Measurements from ENCODE around the gene REPS1. TPM values are rescaled to one million over a fixed set of nuclear protein-coding genes. Genes with fewer than 3 reads are reported as not detected.

REPS1 gene
- total and polyA plus RNA-seq, 2 of the 13 experiments (the other 11 are each of a cell fraction or from before 2014, with no cell fraction given): 36.4 to 38.3 TPM

DNA sequence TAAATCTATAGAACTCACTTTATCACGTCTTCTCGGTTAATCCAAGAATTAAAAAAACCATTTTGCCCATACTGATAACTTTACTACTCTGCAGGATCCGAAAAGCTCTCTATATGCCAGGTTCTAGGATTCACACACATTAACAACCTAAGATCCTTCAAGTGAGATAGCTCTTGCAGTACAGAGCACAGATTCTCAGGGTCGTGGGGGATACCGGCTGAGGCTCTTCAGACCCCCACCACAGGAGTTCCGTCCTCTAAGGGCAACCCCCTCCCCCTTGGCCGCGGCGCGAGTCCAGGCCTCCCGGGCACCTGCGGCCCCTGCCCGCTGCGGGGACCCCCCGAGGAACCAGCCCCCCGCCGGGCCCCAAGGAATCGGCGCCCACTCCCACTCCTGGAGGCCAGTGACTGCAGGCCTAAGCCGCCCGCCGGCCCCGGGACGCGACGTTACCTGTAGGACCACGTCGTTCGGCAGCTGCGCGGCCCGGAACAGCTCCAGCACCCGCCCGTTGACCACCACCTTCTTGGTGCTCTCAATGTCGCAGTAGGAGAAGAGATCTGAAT lies 892 bp downstream of the REPS1 start (continued):
- TF ChIP-seq ZNF878 (CRISPR knock-in tag; IDR thresholded peaks at IDR 0.05) (no peak), TOPORS (CRISPR knock-in tag; IDR thresholded peaks at IDR 0.05) (no peak), TFAP4 (IDR thresholded peaks at IDR 0.05; ENCODE audit: borderline replicate concordance, low read depth) (no peak), CC2D1A (CRISPR knock-in tag; IDR thresholded peaks at IDR 0.05) (no peak), CHD4 (IDR thresholded peaks at IDR 0.05; ENCODE audit: borderline replicate concordance, low read length) (no peak), ZNF468 (CRISPR knock-in tag; IDR thresholded peaks at IDR 0.05) (no peak), HES4 (CRISPR knock-in tag; IDR thresholded peaks at IDR 0.05; ENCODE audit: borderline replicate concordance) (no peak), ZFP36L1 (CRISPR knock-in tag; IDR thresholded peaks at IDR 0.05) (no peak), ZNF33A (CRISPR knock-in tag; IDR thresholded peaks at IDR 0.05; ENCODE audit: borderline replicate concordance) (no peak)
- TF ChIP-seq, protein P1, sequence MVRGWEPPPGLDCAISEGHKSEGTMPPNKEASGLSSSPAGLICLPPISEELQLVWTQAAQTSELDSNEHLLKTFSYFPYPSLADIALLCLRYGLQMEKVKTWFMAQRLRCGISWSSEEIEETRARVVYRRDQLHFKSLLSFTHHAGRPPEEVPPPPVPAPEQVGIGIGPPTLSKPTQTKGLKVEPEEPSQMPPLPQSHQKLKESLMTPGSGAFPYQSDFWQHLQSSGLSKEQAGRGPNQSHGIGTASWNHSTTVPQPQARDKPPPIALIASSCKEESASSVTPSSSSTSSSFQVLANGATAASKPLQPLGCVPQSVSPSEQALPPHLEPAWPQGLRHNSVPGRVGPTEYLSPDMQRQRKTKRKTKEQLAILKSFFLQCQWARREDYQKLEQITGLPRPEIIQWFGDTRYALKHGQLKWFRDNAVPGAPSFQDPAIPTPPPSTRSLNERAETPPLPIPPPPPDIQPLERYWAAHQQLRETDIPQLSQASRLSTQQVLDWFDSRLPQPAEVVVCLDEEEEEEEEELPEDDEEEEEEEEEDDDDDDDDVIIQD (CRISPR knock-in tag; IDR thresholded peaks at IDR 0.05; ENCODE audit: low read depth): no peak
- TF ChIP-seq, protein P2, sequence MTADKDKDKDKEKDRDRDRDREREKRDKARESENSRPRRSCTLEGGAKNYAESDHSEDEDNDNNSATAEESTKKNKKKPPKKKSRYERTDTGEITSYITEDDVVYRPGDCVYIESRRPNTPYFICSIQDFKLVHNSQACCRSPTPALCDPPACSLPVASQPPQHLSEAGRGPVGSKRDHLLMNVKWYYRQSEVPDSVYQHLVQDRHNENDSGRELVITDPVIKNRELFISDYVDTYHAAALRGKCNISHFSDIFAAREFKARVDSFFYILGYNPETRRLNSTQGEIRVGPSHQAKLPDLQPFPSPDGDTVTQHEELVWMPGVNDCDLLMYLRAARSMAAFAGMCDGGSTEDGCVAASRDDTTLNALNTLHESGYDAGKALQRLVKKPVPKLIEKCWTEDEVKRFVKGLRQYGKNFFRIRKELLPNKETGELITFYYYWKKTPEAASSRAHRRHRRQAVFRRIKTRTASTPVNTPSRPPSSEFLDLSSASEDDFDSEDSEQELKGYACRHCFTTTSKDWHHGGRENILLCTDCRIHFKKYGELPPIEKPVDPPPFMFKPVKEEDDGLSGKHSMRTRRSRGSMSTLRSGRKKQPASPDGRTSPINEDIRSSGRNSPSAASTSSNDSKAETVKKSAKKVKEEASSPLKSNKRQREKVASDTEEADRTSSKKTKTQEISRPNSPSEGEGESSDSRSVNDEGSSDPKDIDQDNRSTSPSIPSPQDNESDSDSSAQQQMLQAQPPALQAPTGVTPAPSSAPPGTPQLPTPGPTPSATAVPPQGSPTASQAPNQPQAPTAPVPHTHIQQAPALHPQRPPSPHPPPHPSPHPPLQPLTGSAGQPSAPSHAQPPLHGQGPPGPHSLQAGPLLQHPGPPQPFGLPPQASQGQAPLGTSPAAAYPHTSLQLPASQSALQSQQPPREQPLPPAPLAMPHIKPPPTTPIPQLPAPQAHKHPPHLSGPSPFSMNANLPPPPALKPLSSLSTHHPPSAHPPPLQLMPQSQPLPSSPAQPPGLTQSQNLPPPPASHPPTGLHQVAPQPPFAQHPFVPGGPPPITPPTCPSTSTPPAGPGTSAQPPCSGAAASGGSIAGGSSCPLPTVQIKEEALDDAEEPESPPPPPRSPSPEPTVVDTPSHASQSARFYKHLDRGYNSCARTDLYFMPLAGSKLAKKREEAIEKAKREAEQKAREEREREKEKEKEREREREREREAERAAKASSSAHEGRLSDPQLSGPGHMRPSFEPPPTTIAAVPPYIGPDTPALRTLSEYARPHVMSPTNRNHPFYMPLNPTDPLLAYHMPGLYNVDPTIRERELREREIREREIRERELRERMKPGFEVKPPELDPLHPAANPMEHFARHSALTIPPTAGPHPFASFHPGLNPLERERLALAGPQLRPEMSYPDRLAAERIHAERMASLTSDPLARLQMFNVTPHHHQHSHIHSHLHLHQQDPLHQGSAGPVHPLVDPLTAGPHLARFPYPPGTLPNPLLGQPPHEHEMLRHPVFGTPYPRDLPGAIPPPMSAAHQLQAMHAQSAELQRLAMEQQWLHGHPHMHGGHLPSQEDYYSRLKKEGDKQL (CRISPR knock-in tag; IDR thresholded peaks at IDR 0.05; ENCODE audit: low read depth): no peak
- TF ChIP-seq, protein P3, sequence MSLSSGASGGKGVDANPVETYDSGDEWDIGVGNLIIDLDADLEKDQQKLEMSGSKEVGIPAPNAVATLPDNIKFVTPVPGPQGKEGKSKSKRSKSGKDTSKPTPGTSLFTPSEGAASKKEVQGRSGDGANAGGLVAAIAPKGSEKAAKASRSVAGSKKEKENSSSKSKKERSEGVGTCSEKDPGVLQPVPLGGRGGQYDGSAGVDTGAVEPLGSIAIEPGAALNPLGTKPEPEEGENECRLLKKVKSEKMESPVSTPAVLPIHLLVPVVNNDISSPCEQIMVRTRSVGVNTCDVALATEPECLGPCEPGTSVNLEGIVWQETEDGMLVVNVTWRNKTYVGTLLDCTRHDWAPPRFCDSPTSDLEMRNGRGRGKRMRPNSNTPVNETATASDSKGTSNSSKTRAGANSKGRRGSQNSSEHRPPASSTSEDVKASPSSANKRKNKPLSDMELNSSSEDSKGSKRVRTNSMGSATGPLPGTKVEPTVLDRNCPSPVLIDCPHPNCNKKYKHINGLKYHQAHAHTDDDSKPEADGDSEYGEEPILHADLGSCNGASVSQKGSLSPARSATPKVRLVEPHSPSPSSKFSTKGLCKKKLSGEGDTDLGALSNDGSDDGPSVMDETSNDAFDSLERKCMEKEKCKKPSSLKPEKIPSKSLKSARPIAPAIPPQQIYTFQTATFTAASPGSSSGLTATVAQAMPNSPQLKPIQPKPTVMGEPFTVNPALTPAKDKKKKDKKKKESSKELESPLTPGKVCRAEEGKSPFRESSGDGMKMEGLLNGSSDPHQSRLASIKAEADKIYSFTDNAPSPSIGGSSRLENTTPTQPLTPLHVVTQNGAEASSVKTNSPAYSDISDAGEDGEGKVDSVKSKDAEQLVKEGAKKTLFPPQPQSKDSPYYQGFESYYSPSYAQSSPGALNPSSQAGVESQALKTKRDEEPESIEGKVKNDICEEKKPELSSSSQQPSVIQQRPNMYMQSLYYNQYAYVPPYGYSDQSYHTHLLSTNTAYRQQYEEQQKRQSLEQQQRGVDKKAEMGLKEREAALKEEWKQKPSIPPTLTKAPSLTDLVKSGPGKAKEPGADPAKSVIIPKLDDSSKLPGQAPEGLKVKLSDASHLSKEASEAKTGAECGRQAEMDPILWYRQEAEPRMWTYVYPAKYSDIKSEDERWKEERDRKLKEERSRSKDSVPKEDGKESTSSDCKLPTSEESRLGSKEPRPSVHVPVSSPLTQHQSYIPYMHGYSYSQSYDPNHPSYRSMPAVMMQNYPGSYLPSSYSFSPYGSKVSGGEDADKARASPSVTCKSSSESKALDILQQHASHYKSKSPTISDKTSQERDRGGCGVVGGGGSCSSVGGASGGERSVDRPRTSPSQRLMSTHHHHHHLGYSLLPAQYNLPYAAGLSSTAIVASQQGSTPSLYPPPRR (CRISPR knock-in tag; IDR thresholded peaks at IDR 0.05; ENCODE audit: borderline replicate concordance): no peak
